Hematopoietic multipotent progenitor cell treated with erythropoietin and hydrocortisone succinate and interleukin-3 and kit ligand, for 17 days (in vitro differentiated cells): ENCODE data around the gene MORN1.

Experiments used
- DNase-seq: peaks from one replicate; pipeline ENCODE4 v3.0.0-alpha.2; 2015; ENCODE audit warnings: low spot score

MORN1 gene

DNA sequence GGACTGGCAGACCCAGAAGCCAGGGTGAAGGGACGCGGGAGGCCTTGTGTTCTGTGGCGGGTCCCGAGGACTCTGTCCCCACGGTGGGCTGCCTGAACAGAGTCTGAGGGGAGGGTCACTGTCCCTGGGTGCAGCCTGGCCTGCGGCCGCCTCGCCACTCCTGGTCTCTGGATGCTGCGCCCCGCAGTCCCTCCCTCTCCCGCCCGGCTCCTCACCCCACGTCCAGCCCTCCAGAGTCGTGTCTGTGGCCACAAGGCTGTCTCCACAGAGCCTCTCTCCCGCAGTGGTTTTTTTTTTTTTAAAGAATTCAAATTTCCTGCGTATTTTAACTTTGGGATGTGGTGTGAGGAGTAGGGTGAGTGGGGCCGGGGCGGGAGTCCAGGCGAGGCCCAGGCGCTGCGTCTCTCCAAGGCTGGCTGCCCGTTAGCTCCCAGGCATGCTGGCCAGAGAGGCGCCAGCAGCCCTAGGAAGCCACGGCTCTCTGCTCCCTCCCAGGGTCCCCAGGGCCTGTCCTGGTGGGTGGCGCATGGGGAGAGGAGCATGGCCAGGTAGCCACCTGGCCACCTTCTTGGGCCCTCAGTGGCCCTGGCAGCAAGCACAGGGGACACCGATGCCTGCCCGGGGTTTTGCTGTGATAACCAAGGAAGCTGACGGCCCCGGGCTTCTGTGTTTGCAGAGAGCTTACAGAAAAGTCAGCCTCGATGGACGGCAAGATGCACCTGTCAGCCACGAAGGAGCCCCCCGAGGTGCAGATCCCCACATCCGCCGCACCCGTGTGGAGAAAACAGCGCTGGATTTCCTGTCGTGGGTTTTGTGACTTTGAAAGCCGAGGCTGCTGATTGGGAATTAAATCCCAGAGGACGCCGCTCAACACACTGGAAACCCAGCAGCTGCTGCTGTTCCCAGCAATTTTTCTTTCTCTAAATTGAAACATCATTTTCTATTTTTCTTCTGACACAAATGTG lies 72.8 kb downstream of the MORN1 start:
- DNase-seq = no peak

DNA sequence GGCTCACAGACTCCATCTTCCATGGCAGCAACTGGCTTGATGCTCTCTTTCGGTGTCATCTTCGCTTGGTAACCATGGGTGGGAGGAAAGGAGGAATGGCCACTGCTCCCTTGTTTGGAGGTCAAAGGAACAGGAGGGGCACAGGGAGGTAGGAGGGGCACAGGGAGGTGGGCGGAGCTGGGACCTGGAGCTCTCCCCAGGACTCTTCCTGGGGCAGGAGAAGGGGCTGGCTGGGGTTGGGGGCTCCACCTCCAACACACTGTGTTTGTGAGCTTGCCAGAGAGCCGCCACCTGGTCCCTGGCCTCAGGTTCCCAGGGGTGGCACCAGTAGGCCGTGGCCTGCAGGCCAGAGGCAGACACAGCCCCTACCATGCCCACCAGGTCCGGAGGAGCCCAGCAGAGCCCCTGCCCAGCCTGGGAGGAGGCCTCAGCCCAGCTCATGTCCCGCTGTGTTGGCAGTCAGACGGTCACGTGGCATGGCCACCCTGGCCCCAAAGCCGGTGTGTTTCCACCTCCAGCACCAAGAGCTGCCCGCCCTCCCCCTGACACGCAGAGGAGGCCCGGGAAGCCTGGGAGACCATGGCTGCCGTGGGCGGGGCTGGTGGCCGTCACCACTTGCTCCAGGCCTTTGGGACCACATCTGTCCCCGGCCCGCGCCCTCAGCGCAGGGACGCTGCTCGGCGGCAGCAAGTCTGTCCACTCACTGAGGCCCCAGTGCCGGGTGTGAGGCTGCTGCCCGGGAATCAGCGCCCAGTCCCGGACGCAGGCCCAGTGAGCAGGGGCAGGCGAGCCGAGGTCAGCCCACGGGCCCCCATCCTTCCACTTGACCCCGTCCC lies 73.9 kb downstream of the MORN1 start:
- no peak for DNase-seq

DNA sequence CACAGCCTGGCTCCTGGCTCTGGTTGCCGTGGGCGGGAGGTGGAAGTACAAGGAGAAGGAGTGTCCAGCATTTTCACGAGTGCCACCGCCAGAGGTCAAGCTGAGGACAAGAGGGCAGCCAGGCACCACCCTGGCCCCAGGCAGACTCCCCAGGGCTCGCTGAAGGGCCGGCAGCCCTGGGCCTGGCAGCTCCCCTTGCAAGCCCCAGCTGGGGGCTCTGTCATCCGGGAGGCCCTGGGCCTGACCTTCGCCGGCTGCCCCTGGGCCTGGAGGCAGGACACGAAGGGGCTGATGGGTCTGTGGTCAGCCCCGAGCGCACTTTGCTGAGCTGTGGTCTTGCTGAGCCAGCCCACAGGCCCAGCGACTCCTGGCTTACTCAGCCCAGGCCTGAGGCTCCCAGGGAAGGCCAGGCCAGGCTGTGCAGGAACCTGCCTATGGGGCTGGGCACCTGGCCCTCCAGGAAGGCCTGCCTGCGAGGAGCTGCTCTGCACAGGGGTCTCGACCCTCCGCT lies 74.8 kb downstream of the MORN1 start:
- no peak for DNase-seq

DNA sequence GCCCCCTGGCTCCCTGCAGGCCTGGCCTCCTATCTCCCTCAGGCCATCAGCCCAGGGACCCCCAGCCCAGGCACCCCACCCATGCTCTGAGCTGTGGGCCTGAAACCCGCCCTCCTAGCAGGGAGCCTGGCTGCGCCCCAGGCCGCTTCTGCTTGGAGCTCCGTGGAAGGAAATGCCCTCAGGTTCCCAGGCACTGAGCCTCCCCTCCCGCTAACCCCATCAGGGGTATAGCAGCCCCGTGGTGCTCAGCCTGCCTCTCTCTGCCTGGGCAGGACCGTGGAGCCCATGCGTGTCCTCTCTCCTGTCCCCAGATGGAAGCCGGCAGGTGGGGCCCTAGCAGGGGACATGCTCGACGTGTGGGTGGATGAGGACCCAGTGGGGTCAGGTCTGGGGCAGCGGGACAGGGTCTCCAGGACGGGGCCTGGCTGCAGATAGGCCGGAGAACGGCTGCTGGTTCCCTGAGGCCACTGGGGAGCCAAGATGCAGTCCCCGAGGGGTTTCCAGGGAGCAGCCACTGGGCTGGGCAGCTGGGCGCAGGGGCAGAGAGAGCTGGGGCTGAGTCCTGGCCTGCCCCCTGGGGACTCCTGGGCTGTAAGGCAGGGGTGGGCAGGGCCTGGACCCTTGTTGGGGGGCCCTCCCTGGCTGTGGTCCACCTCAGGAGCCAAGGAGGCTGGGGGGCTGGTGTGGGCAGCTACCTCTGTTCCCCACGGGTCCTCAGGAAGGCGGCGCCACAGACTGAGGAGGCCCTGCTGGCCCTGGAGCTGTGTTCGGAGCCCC lies 75.5 kb downstream of the MORN1 start:
- no peak for DNase-seq

DNA sequence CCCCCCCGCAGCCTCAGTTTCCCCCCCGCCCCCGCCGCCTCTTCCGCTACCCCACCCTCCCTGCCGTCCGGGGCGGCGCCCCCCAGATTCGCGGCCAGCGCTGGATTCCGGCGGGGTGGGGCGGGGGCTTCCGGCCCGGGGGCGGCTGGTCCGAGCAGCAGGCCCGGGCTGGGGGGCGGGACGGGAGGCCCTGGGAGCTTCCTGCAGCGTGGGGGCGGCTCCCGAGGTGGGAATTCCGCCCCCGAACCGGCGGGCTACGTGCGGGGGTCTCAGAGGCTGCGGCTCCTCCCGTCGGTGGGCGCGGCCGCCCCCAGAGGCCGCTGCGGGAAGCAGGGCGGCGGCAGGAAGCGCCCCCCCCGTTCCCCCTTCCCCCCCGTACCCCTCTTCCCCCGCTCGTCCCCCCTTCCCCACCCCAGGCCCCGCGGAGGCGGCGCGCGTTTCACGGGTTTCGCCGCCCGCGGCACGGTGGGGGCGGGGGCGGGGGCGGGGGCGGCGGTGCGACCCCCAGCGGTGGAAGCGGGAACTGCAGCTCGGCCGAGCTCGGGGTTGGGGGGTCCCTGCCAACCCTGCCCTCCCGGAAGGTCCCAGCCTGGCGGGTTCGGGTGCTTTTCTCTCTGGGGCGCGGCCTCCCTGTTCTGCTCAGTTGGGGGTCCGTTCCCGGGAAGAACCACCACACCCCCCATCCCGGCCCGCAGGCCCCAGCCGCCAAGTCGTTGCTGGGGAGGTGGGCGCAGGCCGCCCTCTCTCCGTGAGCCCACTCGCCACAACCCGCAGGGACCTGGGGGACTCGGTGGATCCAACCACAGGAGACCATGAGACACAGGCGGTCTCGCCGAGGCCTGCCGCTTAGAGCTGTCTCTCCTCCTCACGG lies 76.3 kb downstream of the MORN1 start:
- DNase-seq = no peak

DNA sequence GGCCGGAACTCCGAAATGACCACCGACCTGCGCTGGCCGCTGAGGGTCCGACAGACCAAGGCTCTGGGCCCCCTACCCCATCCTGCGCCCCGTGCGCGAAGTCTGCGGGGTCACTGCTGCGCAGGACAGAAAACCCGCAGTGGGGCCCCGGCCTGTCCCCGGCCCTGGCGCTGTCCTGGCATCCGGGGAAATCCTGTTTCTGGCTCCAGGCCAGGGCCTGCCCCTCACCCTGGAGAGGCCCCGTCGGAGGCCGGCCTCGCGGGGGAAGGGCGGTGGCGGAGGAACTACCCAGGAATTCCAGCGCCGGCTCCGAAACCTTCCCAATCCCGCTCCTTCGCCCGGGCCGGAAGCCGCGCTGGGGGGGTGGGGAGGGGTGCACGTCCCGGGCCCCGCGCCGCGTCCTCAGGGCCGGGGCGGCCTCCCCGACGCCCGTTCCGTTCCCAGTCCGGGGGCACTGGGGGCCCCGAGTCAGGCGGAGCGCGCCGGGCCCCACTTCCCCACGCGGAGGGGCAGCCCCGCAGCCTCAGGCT lies 77.0 kb downstream of the MORN1 start:
- no peak for DNase-seq

DNA sequence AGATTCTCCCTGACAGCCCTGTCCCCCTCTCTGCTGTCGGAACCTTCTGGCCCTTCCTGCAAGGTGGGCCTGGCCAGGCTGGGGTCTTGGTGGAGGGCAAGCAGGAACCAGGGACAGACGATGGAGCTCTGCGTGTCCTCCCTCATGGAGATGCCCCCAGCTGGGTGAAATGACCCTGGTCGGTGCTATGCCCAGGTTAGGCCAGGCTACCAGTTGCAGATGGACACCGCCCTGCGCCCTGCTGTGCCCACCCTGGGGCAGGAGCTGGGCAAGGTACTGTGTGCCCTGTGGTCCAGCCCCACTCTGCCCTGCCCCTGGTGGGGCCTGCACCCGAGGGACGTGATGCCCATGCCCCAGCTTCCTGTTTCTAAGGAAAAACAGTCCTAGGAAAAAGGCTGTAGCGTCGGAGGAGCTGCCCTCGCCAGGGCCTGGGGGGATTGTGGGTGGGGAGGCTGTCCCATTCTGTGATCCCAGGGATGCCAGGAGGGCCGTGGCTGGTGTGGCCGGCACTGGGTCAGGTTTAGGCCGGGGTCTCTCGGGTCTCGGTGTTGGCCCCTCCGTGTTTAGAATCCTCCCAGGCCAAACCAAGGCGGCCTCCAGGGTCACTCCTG lies 77.6 kb downstream of the MORN1 start:
- no peak for DNase-seq

DNA sequence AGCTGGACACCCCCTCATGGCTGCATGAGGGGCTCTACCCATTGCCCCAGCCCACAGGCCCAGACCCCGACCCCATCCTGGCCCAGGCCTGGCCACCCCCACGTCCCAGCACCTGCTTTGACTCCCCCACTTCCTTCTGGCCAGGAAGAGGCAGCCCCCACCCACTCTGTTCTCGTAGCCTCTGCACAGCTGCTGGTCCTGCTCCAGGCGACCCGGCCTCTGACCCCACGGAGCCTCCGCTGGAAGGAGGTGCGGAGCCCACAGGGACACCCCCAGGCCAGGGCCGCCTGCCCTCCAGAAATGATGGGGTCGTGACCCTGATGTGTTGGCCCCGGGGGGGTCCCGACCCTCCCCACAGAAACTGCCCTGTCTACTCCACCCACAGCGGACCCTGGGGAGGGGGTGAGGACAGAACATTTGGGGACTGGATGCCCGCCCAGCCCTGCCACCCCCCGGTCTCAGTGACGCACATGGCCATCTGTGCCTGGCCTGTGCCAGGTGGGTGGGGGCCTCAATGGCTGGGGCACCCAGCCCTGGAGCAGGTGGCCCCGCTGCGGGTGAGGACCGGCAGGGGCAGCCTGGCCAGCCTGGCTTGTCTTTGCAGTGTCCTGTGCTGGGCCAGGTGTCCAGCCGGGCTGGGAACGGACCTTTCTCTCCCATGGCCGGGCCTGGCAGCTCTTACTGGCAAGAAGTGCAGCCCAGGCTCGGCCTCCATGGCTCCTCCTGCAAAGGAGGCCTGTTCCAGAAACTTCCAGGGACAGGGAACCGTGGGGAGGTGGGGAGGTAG lies 78.6 kb downstream of the MORN1 start:
- DNase-seq = no peak

DNA sequence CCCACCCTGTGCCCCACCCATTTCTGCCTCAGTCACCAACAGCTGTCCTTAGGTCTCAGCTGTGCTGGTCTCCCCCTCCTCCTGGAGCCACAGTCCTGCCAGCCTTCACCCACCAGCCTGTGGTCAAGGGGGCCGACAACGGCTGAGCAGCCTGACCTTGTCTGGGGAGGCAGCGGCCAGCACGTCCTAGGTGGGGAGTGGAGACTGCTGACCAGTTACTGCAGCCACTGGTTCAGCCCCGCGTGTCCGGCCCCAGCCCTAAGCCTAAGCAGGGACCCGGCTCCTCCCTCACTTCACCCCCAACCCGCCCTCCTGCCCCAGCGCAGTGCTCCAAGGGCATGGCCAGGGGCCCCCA lies 79.2 kb downstream of the MORN1 start:
- DNase-seq = no peak

DNA sequence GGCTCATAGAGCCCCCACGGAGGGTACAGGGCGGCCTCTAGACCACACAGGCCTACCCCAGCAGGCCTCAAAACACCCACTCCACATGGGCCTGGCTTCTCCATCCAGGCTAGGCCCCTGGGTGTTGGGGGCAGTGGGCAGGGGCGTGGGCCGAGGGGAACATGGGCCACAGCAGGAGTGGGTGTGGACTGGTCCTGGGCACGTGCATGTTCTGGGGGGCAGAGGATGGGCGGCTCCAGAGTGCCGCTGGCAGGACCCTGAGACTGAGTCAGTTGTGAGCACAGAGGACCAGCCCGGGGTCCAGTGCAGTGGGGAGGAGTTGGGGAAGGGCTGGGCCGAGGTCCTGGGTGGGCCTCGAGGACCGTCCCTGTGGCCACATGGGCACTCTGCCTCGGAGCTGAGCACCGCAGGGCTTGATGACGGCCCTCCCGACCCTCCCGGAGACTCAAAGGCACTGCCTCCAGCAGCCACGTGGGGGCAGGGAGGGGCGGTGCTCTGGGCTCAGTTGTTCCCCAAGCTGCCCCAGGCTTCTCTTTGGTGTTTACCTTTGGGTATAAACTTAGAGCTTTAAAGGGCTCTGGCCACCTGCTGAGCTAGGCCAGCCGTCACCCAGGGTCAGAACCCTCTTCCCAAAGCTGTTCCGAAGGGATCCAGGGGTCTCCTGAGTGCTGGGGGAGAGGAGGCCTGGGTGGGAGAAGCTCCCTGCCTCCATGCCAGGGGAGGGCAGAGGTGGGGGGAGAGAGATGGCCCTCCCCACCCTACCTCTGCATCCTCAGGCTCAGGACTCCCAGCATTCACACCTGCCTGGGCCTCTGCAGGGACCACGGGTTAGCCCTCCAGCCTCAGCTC lies 79.9 kb downstream of the MORN1 start:
- no peak for DNase-seq

DNA sequence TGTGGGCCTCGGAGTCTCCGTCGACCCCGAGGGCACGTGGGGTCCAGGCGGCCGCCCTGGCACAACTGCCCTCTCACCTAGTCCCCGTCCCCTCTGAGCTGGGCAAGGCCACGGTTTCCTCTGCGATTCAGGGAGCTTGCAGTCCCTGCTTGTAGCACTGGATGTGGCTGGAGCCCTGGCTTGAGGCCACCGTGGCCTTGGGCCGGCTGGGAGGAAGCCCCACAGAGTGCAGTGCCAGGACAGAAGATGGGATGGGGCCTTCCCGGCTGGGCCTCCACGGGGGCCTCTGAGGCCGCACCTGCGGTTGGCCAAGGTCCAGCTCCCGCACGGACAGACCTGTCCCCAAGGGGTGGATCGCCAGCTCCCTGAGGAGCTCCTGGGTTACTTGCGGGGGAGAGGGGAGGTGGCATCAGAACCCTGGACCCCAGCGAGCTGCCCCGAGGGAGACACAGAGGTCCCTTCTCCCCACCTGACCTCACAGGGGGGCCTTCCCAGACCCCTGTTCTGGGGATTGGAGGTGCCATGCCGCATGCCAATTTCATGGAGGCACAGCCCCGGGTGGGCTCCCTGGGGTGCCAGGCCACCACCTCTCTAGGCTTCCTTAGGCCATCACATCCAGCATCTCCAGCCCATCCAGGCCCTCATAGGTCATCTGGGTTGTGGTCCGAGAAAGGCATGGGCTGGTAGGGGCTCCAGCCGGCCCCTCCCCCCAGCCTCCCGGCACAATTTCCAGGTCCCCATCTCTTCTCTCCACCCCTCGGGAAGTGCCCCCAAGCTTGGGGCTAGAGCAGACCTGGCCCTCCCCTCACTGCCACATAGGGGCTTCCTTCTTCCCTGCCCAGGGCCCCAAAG lies 80.8 kb downstream of the MORN1 start:
- no peak for DNase-seq

DNA sequence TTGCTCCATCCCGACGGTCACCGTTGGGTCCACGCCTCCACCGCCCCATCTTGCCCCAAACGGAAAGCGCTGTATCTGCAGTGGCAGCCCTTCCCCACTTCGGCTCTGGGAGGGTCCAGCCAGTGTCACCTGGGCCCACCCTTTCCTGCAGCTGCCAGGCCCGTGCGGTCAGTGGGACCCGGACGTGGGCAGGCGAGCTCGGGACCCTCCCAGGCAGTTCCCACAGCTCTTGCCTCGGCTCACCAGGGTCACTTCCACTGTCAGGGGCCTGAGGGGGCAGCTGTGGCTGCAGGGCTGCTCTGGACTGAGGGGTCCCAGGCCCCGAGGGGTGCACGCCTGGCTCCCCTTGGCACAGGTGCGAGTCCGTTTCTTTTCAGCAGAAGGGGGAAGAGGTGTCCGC lies 82.5 kb downstream of the MORN1 start:
- DNase-seq = no peak

DNA sequence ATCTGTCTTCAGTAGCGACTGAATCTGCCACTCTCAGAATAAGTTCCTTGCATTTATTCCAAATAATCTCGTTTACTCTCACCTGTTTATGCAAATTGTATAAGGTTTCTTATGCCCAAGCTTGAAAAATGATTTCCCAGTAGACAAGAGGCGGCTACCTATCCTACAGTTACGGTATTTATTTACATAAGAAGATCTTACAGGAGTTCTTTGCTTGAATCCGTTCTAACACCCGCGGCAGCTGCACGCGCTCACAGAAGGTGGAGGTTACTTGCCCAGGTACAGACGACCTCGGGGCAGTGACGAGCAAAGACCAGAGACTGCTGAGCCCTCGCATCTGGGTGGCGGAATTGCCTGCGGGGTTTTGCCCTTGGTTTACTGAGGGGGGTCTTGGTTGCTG lies 83.4 kb downstream of the MORN1 start:
- no peak for DNase-seq

DNA sequence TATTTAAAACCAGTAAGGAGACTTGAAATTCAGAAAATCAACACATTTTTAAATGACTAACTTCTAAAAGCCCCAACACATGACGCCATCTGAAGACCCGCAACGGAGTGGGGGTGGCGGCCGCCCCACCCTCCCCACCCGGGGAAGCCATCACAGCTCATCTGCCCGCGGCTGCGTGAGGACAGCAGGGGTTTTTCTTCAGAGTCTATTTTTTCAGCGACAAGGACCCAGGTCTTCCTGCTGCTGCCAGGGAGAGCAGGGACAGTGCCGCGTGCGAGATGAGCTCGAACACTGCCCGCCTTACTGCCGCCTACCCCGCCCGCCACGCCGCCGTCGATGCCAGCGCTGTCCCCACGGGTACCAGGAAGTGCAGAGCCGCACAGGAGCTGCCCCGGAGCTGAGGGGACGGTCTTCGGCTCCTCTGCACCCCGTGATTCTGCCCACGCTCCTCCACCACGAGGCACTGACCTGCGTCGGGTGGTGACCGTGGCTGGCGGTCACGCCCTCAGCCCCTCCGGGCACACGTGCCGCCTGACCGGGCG lies 84.2 kb downstream of the MORN1 start:
- DNase-seq = no peak

DNA sequence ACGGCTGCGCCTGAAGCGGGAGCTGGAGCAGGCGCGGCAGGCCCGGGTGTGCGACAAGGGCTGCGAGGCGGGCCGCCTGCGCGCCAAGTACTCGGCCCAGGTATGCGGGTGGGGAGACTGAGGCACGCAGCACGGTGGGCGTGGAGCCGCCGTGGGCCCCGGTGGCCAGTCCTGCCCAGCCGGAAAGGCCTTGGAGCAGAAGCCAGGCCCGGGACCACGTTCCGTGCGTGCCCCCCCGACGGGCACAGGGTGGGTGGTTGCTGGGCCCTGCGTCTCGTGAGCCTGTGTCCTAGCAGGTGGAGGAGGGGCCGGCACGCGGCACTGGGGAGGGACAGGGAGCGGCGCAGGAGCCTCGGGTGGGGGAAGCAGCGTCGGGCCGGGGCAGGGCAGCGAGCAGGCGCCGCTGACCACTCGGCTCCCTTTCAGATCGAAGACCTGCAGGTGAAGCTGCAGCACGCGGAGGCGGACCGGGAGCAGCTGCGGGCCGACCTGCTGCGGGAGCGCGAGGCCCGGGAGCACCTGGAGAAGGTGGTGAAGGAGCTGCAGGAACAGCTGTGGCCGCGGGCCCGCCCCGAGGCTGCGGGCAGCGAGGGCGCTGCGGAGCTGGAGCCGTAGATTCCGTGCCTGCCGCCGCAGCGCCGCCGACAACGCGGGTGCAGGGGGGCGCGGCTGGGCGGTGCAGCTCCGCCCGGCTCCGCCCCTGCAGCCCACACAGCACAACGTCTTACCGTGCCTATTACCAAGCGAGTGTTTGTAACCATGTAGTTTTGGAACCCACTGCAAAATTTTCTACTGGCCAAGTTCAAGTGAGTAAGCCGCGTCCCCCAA lies 85.0 kb downstream of the MORN1 start:
- DNase-seq = no peak

DNA sequence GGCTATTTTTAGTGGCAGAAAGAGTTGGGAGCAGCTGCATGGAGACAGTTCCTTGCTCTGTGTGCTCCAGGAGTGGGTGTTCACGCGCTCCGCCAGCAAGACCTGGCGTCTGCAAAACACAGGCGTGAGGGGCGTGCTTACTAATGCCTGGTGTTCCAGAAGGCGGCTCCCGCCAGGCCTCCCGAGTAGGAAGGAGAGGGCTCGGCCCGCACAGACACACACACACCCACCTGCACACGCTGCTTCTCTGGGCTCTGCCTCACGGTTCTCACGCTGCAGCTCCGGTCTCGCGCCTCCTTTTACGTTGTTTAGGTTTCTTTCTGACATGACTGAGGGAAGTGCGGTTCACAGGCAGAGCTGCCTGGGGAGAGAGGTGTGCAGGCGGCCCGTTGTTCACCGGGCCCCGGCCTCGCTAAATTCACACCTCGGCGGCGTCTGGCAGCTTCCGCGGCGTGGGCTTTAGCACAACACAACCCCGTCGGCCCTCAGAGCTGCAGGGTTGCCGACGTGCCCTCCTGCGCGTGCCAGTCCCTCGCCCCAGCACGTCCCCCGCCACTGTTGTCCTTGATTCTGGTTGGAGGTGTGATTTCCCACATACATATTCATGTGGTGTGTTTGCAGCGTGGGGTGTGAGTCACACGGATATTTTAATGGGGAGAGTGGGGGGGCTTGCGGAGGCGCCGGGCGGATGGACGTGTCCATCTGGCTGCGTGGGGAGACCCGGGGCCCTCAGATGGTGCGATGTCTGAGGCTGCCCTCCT lies 86.3 kb downstream of the MORN1 start:
- DNase-seq = no peak
